Common myeloid progenitor, CD34-positive (primary cell): ENCODE measurements around the gene B4GALT5.

Source experiments
- CTCF ChIA-PET: fragments of 350-600 bp; sonication (Branson Sonifier 250); formaldehyde crosslinking; loops from one replicate; lab custom pipeline; 2021; ENCODE audit warnings: antibody characterized with exemption; lab: Charles Lee
- POLR2A ChIA-PET: fragments of 350-600 bp; sonication (Branson Sonifier 250); formaldehyde crosslinking; loops from one replicate; lab custom pipeline; 2021; ENCODE audit warnings: antibody characterized with exemption; lab: Charles Lee
- DNase-seq, 3 donors: peaks; one replicate each; pipeline versions ENCODE4 v3.0.0 to v3.0.0-alpha.2; 2013
- H3K27ac ChIP-seq, 2 experiments: 1 replicate in 1 of 2; 2 replicates in 1 of 2; pipeline ENCODE4 v1.7.0; 2013; ENCODE audit warnings: inconsistent platforms in 2 of 2, low read length in 2 of 2, mild to moderate bottlenecking in 2 of 2, low read depth in 1 of 2, moderate library complexity in 1 of 2; ENCODE audit not compliant: severe bottlenecking in 2 of 2, insufficient read depth in 1 of 2, poor library complexity in 1 of 2
- H3K27me3 ChIP-seq, 5 experiments: replicated peaks in 2 of 5; 1 replicate in 3 of 5; 2 replicates in 2 of 5; pipeline versions ENCODE4 v1.6.1 to v1.7.0; 2013; ENCODE audit warnings: low read length in 4 of 5, mild to moderate bottlenecking in 2 of 5, moderate library complexity in 2 of 5, inconsistent platforms in 1 of 5; ENCODE audit not compliant: insufficient read depth in 5 of 5, control insufficient read depth in 4 of 5
- H3K36me3 ChIP-seq, 4 experiments: 1 replicate in 2 of 4; 2 replicates in 2 of 4; pipeline versions ENCODE4 v1.6.1 to v1.7.0; 2013; ENCODE audit warnings: low read length in 3 of 4, control low read depth in 1 of 4, mild to moderate bottlenecking in 1 of 4; ENCODE audit not compliant: control insufficient read depth in 4 of 4, insufficient read depth in 4 of 4
- H3K4me1 ChIP-seq, 4 experiments: 1 replicate in 3 of 4; 2 replicates in 1 of 4; pipeline versions ENCODE4 v1.6.1 to v1.7.1; 2013; ENCODE audit warnings: low read length in 3 of 4, mild to moderate bottlenecking in 3 of 4, control low read depth in 1 of 4, inconsistent platforms in 1 of 4, moderate library complexity in 1 of 4; ENCODE audit not compliant: control insufficient read depth in 4 of 4, insufficient read depth in 4 of 4; ENCODE audit errors: control extremely low read depth in 1 of 4
- H3K4me3 ChIP-seq, 7 experiments: 1 replicate in 4 of 7; 2 replicates in 3 of 7; pipeline versions ENCODE4 v1.5.1 to v1.7.0; 2013; ENCODE audit warnings: mild to moderate bottlenecking in 7 of 7, low read length in 6 of 7, moderate library complexity in 6 of 7, inconsistent platforms in 2 of 7, low read depth in 2 of 7, control low read depth in 1 of 7; ENCODE audit not compliant: insufficient read depth in 4 of 7, control insufficient read depth in 1 of 7; ENCODE audit errors: extremely low read depth in 1 of 7
- H3K9me3 ChIP-seq, 5 experiments: 1 replicate in 4 of 5; 2 replicates in 1 of 5; pipeline versions ENCODE4 v1.6.1 to v1.7.1; 2013; ENCODE audit warnings: low read length in 4 of 5, mild to moderate bottlenecking in 2 of 5, inconsistent platforms in 1 of 5, low read depth in 1 of 5, moderate library complexity in 1 of 5; ENCODE audit not compliant: control insufficient read depth in 4 of 5, insufficient read depth in 2 of 5; ENCODE audit errors: control extremely low read depth in 1 of 5
- WGBS: methylation state at CpG from one replicate; pipeline ENCODE4 v1.1.5; 2013; ENCODE audit not compliant: insufficient coverage; 5-methylcytosine and 5-hydroxymethylcytosine counted together

Gene B4GALT5

GRCh38 chr20:49676581-49677291 is 36.9 kb downstream of the B4GALT5 start:
- WGBS = 0% methylated on average over 2 of the region's 6 CpGs
- no peaks in the 10 kb centered on the region for H3K27me3 ChIP-seq
- ChIA-PET CTCF (interaction anchor here (0.9 to 1.3 kb wide), 4 partner anchors 12 to 35 kb away, joined by 3 to 4 read pairs (median 4); no protein-coding TSS in a partner anchor), POLR2A (interaction anchor here (0.5 kb wide), 1 partner anchor 122 kb away, joined by 6 read pairs; no protein-coding TSS in a partner anchor)
- DNase-seq = peak; percentile 46 to 90 (median 89)
- H3K36me3 ChIP-seq = no peaks in the 10 kb centered on the region
- H3K4me3 ChIP-seq = peak overlapping the region in 4 of 7 experiments; percentile 8 to 60 (median 42)
- H3K9me3 ChIP-seq = no peaks in the 10 kb centered on the region
- peaks cover 14 to 82% (median 43%) of the 10 kb centered on the region in 4 experiments for H3K4me1 ChIP-seq
- H3K27ac ChIP-seq = peak overlapping the region in 1 of 2 experiments; percentile 76

- peaks cover 14 to 75% (median 43%) of the 10 kb centered on the region in 4 experiments for H3K4me1 ChIP-seq
- WGBS = 98% methylated on average over 5 of the region's 9 CpGs
- no peak for DNase-seq
Observed at GRCh38 chr20:49675368-49676151, 38.1 kb downstream of the B4GALT5 start.

GRCh38 chr20:49674383-49675352 is 39.0 kb downstream of the B4GALT5 start:
- ChIA-PET POLR2A (no interaction called here), CTCF (interaction anchor here (1.0 kb wide), 1 partner anchor 171 kb away, joined by 4 read pairs; no protein-coding TSS in a partner anchor)
- DNase-seq = no peak
- Histone ChIP-seq H3K9me3 (no peaks in the 10 kb centered on the region), H3K36me3 (no peaks in the 10 kb centered on the region), H3K4me3 (no peak overlapping the region), H3K27me3 (no peaks in the 10 kb centered on the region), H3K4me1 (peaks cover 14 to 77% (median 44%) of the 10 kb centered on the region in 4 experiments), H3K27ac (peak overlapping the region in 1 of 2 experiments; percentile 76)
- WGBS = 83% methylated on average over 6 of the region's 10 CpGs

More at GRCh38 chr20:49675368-49676151, 38.1 kb downstream of the B4GALT5 start:
- CTCF ChIA-PET = interaction anchor here (0.6 to 1.3 kb wide), 7 partner anchors 11 to 170 kb away, joined by 3 to 4 read pairs (median 3); no protein-coding TSS in a partner anchor
- H3K27ac ChIP-seq = peak overlapping the region; percentile 51 to 76
- H3K36me3 ChIP-seq = no peaks in the 10 kb centered on the region
- POLR2A ChIA-PET = no interaction called here
- no peaks in the 10 kb centered on the region for H3K27me3 ChIP-seq
- H3K4me3 ChIP-seq = no peak overlapping the region
- H3K9me3 ChIP-seq = no peaks in the 10 kb centered on the region

GRCh38 chr20:49672096-49672664 is 41.5 kb downstream of the B4GALT5 start:
- H3K4me3 ChIP-seq = no peak overlapping the region
- WGBS = 60% methylated on average over 2 of the region's 2 CpGs
- no peak overlapping the region for H3K27ac ChIP-seq
- H3K9me3 ChIP-seq = no peaks in the 10 kb centered on the region
- POLR2A ChIA-PET = interaction anchor here (1.0 kb wide), 1 partner anchor 14 kb away, joined by 4 read pairs; no protein-coding TSS in a partner anchor
- CTCF ChIA-PET = interaction anchor here (1.6 kb wide), 1 partner anchor 62 kb away, joined by 4 read pairs; no protein-coding TSS in a partner anchor
- H3K4me1 ChIP-seq = peaks cover 9 to 55% (median 27%) of the 10 kb centered on the region in 4 experiments
- H3K36me3 ChIP-seq = no peaks in the 10 kb centered on the region
- DNase-seq = peak in 2 of 3 donors; percentile 44 to 59
- H3K27me3 ChIP-seq = no peaks in the 10 kb centered on the region

GRCh38 chr20:49671433-49671832 is 42.2 kb downstream of the B4GALT5 start:
- Histone ChIP-seq H3K27me3 (no peaks in the 10 kb centered on the region), H3K4me1 (peaks cover 4 to 48% (median 20%) of the 10 kb centered on the region in 4 experiments), H3K4me3 (no peak overlapping the region), H3K27ac (no peak overlapping the region), H3K9me3 (no peaks in the 10 kb centered on the region), H3K36me3 (no peaks in the 10 kb centered on the region)
- no peak for DNase-seq
- CTCF ChIA-PET = interaction anchor here (1.6 kb wide), 1 partner anchor 61 kb away, joined by 4 read pairs; no protein-coding TSS in a partner anchor
- no CpG with 5 or more reads among the region's 1 CpG for WGBS
- POLR2A ChIA-PET = no interaction called here
